GM20000 (cell line): ENCODE measurements around the gene PLCB2.

Source experiments
- DNase-seq: peaks from one replicate; pipeline ENCODE4 v3.0.0; 2012; ENCODE audit warnings: low spot score
- TF ChIP-seq, protein P1 (sequence below): IDR thresholded peaks from 2 replicates; pipeline ENCODE4 v1.5.1; 2012; ENCODE audit warnings: mild to moderate bottlenecking, control low read depth; ENCODE audit errors: extremely low read depth, missing control alignments

The PLCB2 gene

DNA sequence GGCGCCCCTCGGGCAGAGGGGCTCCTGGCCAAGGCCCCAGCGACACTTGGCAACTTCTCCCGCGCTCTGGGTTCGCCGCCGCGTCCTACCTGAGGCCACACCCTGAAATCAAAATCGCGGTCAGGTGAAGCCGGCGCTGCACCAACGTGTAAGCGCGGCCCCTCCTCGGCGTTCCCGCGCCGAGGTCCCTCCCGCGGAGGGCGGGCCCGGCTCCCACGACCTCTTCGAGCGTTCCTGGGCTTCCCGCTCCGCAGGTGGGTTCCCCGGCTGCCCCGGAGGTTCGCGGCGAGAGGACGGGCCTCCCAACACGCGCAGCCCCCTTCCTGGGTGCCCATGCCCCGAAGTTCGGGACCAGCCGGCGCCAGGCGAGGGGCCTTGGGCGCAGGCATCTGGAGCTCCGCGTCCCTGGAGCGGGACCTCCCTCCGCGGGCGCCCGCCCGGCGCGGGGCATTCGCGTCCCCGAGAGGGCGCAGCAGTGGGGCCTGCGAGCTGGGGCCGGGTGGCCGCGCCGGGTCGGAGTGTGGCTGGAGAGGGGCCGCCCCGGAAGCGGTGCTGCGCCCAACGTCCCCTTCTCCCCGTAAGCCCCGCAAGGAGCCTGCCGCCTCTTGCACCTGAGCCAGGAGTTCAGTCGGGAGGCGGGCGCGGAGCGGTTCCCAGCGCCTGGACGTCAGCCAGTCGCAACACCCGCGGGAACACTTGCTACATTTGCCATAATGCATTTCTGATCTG is 55.1 kb downstream of the PLCB2 start:
- DNase-seq: peak; percentile 69
- TF ChIP-seq, protein P1, sequence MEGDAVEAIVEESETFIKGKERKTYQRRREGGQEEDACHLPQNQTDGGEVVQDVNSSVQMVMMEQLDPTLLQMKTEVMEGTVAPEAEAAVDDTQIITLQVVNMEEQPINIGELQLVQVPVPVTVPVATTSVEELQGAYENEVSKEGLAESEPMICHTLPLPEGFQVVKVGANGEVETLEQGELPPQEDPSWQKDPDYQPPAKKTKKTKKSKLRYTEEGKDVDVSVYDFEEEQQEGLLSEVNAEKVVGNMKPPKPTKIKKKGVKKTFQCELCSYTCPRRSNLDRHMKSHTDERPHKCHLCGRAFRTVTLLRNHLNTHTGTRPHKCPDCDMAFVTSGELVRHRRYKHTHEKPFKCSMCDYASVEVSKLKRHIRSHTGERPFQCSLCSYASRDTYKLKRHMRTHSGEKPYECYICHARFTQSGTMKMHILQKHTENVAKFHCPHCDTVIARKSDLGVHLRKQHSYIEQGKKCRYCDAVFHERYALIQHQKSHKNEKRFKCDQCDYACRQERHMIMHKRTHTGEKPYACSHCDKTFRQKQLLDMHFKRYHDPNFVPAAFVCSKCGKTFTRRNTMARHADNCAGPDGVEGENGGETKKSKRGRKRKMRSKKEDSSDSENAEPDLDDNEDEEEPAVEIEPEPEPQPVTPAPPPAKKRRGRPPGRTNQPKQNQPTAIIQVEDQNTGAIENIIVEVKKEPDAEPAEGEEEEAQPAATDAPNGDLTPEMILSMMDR: no peak

DNA sequence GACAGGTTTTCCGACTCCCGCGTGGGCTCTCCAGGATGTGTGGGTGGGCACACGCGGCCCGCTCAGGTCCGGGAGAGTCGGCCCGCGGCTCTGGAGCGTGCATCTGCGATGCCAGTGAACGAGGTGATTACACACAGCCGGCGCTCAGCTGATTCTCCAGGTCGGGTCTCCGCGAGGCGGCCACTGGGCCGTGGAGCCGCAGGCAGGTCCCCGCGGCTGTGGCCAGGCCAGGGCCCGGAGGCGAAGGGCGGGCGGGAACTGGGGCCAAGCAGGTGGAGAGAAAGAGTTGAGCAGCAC is 55.6 kb downstream of the PLCB2 start:
- DNase-seq: no peak
- TF ChIP-seq, protein P1: no peak

DNA sequence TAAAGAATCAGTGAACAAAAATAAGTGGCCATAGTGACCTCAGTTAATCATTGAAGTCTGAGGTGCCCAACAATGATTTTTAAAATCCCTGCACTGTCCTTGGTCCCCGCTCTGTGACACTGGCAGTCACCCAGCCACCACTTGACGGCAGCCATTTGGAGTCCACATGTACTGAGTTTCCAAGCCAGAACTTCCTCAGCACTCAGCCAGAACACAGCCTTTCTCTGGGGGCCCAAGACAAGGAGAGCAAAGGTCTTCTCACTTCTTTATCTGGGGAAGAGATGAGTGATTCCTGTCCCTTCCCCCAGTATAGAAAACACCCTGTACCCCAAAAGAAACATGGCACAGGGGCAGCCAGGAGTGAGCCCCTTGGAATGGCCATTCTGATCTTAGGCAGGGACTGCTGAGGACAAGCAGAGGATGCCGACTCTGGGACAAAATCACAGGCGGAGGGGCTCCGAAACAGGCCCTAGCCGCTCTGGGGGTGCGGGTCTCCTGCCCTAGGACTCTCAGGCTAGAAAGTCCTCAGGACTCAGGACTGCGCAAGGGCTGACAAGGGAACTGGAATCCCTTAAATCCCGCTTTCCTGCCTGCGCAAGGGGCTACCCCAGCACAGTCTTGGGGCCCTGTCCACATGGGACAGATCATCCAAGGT is 56.1 kb downstream of the PLCB2 start:
- TF ChIP-seq, protein P1: no peak
- DNase-seq: no peak

DNA sequence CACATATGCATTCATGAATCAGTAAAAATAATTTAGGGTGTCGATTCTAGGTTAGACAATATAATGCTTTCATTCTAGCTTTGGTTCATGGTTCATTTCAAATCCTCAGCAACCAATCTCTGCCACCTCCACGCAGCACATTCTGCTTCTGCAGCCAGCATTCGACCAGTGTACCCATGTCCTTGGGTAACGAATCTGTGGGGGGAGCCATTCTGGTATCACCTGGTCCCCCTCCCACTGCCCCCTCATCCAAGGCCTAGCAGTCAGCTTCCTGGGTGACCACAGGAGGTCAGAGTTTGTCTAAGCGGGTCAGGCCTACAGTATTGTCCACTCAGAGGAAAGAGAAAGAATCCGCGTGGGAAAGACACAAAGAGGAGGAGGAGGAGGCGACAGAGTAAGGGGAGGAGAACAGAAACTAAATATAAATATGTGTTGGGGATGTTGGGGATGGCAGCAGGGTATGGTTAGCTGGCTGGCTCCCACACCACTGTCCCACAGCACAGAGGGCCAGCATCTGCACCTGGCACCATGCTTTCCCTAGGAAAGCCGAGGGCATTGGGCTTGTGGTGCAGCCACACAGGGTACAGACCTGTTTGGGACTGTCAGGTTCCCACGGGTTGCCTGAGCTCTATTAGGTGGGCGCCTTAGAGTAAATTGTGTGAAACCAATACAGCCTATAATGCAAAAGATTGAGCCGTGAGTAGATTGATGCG is 56.8 kb downstream of the PLCB2 start:
- no peak for DNase-seq
- TF ChIP-seq, protein P1: no peak

DNA sequence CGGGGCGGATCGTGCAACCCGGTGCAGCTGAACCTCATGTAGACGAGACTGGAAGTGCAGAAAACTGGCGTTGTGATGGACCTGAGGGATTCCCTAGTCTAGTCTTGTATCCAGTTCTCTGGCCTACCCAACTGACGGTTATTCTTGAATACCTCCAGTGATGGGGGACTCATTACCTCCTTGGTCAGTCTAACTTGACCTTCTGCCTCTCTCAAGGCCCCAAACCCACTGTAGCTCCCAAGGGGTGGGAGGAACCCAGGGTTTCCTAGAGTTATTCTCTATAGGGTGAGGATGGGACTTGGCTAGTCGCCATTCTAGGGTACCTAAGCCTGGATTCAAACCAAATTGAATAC is 57.5 kb downstream of the PLCB2 start:
- no peak for DNase-seq
- TF ChIP-seq, protein P1: no peak

DNA sequence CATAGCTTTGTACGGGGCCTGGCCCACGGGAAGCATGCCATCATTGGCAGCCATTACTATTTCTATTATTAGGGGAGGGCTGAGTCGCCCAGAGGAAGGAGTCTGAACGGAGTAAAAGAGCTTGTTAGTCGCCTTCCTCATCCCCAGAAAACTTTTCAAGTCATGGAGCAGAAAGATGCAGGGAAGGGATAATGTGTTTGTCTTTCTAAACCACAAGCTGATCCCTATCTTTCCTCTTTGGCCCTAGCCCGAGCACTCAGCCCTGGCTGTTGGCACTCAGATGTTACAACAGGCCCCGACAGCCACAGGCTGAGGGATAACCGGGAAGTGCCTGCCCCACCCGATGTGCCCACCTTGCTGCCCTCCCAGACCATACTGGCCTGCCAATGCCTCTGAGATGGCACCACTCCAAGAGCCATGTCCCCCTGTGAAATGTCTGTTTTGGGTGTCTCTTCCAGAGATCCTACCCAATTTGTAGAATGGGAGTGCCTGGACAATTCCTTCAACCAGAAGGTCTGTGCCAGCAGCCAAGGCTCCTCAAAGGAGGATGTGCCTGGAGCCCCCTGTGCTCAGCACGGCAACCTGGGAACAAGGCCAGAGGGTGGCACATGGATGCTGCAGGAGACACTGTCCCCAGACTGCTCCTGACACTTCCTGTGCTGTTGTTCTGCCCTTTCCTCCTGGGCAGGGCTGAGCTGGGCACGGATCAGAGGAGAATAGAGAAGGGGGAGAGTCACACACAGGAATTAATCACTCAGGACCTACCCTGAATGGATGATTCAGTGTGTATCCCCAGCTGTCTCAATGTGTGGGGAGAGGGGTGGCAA is 58.0 kb downstream of the PLCB2 start:
- DNase-seq: no peak

More for the DNA sequence above, 58.0 kb downstream of the PLCB2 start:
- TF ChIP-seq, protein P1: no peak
